Testis (tissue), 3 donors: ENCODE data around the gene ZNF33A. TPM values are rescaled to one million over a fixed set of nuclear protein-coding genes. Genes with fewer than 3 reads are reported as not detected.
A peak's percentile ranks its signal among the peaks of the same experiment; 100 is the strongest.

Source experiments
- DNase-seq: peaks from one replicate; pipeline ENCODE4 v3.0.0-alpha.2; 2019
- H3K27ac ChIP-seq, 2 donors: fragments of 200-600 bp; sonication (generic); one replicate each; pipeline ENCODE4 v1.5.1; 2019
- H3K27me3 ChIP-seq: fragments of 200-600 bp; sonication (generic); one replicate; pipeline ENCODE4 v1.5.1; 2019
- H3K36me3 ChIP-seq: fragments of 200-600 bp; sonication (generic); one replicate; pipeline ENCODE4 v1.5.1; 2017; ENCODE audit warnings: low read depth; ENCODE audit errors: missing control alignments
- H3K4me1 ChIP-seq: fragments of 200-600 bp; sonication (generic); one replicate; pipeline ENCODE4 v1.5.1; 2019
- H3K4me3 ChIP-seq, 2 donors: fragments of 200-600 bp; sonication (generic); one replicate each; pipeline ENCODE4 v1.5.1; 2017 to 2019
- H3K9me3 ChIP-seq: fragments of 200-600 bp; sonication (generic); one replicate; pipeline ENCODE4 v1.5.1; 2017
- POLR2A ChIP-seq: fragments of 450-650 bp; IDR thresholded peaks from one replicate; pipeline ENCODE4 v1.6.1; 2017; ENCODE audit warnings: antibody characterized with exemption, mild to moderate bottlenecking, moderate library complexity
- WGBS, 2 donors: methylation state at CpG; one replicate each; pipeline ENCODE4 v1.1.5; 2018; 5-methylcytosine and 5-hydroxymethylcytosine counted together
- intact Hi-C: fragments of 100-400 bp; cut with DNase I; formaldehyde crosslinking; loops from one replicate; pipeline ENCODE4 v1.15.1; 2023; ENCODE audit warnings: low total_unique reads
- polyA plus RNA-seq: library from polyadenylated mRNA; stranded (reverse); fragments of 350-450 nt; fragmentation: Illumina TruSeq; extraction: RNeasy Lipid Tissue Mini Kit (QIAGEN cat#74804); gene quantifications from one replicate; pipeline ENCODE4 v1.2.3, GENCODE V29; 2014; ENCODE audit warnings: low read depth, low replicate concordance; ENCODE audit not compliant: insufficient read depth
- total RNA-seq, 2 donors: library from RNA; depleted of rRNA; stranded (reverse); fragments of >200 nt; gene quantifications; one replicate each; pipeline ENCODE4 v1.2.3, GENCODE V29; 2016
- TF ChIP-seq, protein P1 (sequence below), 3 experiments: fragments of 450-650 bp in 2 of 3; fragments of 200-600 bp in 1 of 3; sonication (generic) in 1 of 3; IDR thresholded peaks; one replicate each; pipeline ENCODE4 v1.5.1; 2016 to 2019; ENCODE audit warnings: antibody characterized with exemption in 3 of 3, mild to moderate bottlenecking in 2 of 3, moderate library complexity in 1 of 3

Gene ZNF33A
- total and polyA plus RNA-seq, 3 donors from 2014 or later: 9.2 to 17.7 (median 17.5) TPM

DNA sequence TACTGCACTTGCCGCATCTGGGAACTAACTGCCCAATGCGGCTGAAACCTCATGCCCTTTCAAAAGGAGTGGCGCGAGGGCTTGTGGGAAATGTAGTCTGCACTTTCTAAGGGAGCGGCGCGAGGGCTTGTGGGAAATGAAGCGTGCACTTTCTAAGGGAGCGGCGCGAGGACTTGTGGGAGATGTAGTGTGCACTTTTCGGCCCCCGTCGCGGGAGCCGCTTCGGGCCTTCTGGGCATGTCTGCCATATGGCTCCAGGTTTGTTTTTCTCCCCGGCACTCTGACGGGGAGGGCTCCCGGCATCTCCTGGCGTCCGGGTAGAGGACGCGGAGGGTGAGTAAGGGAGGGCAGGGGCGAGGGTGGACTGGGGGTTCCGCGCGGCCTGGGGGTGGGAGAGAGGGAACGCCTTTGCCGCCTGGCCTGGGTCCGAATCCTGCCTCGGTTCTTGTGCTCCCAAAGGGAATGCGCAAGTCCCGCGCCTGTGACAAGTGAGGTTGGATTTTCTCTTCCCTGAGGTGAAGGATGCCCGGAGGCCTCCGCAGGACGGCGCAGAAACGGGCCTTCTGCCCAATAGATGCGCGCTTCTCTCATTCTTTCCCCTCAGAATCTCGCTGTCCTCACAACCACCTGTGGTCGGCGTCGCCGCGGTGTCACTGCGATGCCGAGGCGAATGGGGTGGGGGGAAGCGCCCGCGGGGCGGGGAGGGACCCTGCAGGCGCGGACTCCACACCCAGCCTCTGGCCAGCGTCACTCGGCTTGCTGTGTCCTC lies 83.9 kb downstream of the ZNF33A start, which contains the start of gene ZNF37A:
ZNF37A (plus strand) TSS at position 180 of the 769 bp plus-strand sequence. CDS start 2,281 bp downstream, outside the sequence.
- Histone ChIP-seq H3K36me3 (no peaks in the 10 kb centered on the region), H3K4me1 (peaks cover 6% of the 10 kb centered on the region), H3K27ac (peak within 1 kb of the TSS; percentile 84 to 92), H3K4me3 (peak within 1 kb of the TSS; percentile 84 to 94), H3K27me3 (no peaks in the 10 kb centered on the region), H3K9me3 (no peaks in the 10 kb centered on the region)
- TF ChIP-seq POLR2A: no peak
- TF ChIP-seq, protein P1, sequence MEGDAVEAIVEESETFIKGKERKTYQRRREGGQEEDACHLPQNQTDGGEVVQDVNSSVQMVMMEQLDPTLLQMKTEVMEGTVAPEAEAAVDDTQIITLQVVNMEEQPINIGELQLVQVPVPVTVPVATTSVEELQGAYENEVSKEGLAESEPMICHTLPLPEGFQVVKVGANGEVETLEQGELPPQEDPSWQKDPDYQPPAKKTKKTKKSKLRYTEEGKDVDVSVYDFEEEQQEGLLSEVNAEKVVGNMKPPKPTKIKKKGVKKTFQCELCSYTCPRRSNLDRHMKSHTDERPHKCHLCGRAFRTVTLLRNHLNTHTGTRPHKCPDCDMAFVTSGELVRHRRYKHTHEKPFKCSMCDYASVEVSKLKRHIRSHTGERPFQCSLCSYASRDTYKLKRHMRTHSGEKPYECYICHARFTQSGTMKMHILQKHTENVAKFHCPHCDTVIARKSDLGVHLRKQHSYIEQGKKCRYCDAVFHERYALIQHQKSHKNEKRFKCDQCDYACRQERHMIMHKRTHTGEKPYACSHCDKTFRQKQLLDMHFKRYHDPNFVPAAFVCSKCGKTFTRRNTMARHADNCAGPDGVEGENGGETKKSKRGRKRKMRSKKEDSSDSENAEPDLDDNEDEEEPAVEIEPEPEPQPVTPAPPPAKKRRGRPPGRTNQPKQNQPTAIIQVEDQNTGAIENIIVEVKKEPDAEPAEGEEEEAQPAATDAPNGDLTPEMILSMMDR (IDR thresholded peaks at IDR 0.05): no peak
- intact Hi-C loops: no loop called here
- 0% methylated on average over 25 to 59 of the region's 59 CpGs for WGBS, 2 donors
- peak; percentile 99 for DNase-seq

DNA sequence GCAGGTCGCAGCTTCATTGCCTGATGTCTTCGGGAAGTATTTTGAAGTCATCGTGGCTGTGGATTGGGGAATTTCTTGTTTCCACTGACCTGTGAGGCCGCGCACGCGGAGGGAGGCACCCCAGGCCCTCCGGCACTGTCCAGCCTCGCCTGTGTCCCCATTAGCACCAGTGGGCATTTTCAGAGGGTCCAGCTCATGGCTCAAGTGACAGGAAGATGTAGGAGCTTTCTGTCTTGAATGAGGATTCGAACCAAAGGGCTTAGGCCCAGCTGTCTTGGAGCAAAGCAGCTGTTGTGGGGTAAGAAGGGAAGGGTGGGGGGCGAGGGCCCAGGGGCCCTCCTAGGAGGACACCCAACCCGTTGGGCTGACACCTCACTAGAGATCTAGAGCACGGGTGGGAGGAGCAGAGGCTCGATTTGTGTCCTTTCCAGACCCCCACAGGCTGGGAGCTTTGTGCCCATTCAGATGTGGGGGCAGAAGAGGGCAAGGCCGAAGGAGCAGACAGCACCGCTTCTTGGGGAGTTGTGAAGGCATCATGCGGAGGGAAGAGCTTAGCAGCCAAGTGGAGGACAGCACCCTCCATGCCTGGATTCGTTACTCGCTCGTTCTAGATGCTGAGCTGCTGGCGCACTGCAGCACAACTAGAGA lies 84.6 kb downstream of the ZNF33A start:
- H3K36me3 ChIP-seq: no peaks in the 10 kb centered on the region
- DNase-seq: no peak
- H3K4me3 ChIP-seq: peak overlapping the region; percentile 84 to 94
- WGBS, 2 donors: 35 to 37% methylated on average over 20 to 21 of the region's 21 CpGs
- H3K9me3 ChIP-seq: no peaks in the 10 kb centered on the region
- intact Hi-C loops: no loop called here
- peaks cover 6% of the 10 kb centered on the region for H3K4me1 ChIP-seq
- H3K27ac ChIP-seq: peak overlapping the region; percentile 84 to 92
- no peak for TF ChIP-seq POLR2A
- TF ChIP-seq, protein P1 (IDR thresholded peaks at IDR 0.05): no peak
- no peaks in the 10 kb centered on the region for H3K27me3 ChIP-seq

DNA sequence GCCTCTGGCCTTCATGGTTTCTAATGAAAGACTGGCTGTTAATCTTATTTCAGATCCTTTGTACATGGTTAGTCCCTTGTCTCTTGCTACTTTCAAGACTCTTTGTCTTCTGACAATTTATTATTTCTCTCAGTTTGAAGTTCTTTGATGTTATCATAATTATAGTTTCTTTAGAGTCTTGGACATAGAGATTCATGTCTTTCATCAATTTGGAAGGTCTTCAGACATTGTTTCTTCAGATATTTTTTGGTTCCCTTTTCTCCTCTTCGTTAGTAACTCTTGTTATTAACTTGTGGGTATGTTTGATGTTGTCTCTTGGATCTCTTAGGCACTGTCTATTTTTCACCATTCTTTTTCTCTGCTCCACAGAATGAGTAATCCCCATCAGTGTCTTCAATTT lies 92.4 kb downstream of the ZNF33A start:
- Histone ChIP-seq H3K4me1 (no peaks in the 10 kb centered on the region), H3K9me3 (no peaks in the 10 kb centered on the region), H3K27ac (no peak overlapping the region), H3K4me3 (no peak overlapping the region), H3K36me3 (no peaks in the 10 kb centered on the region), H3K27me3 (no peaks in the 10 kb centered on the region)
- WGBS, 2 donors: 95% methylated on average over 1 of the region's 1 CpG
- DNase-seq: no peak
- intact Hi-C loops: no loop called here
- TF ChIP-seq POLR2A: no peak
- TF ChIP-seq, protein P1 (IDR thresholded peaks at IDR 0.05): no peak

GRCh38 chr10:38103756-38104155 lies 93.3 kb downstream of the ZNF33A start:
- TF ChIP-seq POLR2A: no peak
- TF ChIP-seq, protein P1 (IDR thresholded peaks at IDR 0.05): no peak
- 94 to 96% methylated on average over 3 of the region's 3 CpGs for WGBS, 2 donors
- Histone ChIP-seq H3K27ac (no peak overlapping the region), H3K27me3 (no peaks in the 10 kb centered on the region), H3K36me3 (no peaks in the 10 kb centered on the region), H3K4me3 (no peak overlapping the region), H3K4me1 (no peaks in the 10 kb centered on the region), H3K9me3 (no peaks in the 10 kb centered on the region)
- intact Hi-C loops: no loop called here
- DNase-seq: no peak
